Fibroblast of lung (primary cell): ENCODE measurements around the gene NRXN2. TPM values are rescaled to one million over a fixed set of nuclear protein-coding genes. Genes with fewer than 3 reads are reported as not detected.

Experiments
- DNase-seq, 2 donors: peaks; one replicate each; pipeline versions ENCODE4 v3.0.0 to v3.0.0-alpha.2; 2010; ENCODE audit warnings: low read depth in 2 of 2
- H2AFZ ChIP-seq: 2 replicates; pipeline ENCODE4 v1.5.1; 2012; ENCODE audit warnings: low read length, control low read depth, inconsistent platforms
- H3K27ac ChIP-seq: 2 replicates; pipeline ENCODE4 v1.5.1; 2011; ENCODE audit warnings: low read length, control low read depth; ENCODE audit not compliant: insufficient read depth
- H3K27me3 ChIP-seq: 2 replicates; pipeline ENCODE4 v1.5.1; 2011; ENCODE audit warnings: mild to moderate bottlenecking, low read length; ENCODE audit not compliant: control insufficient read depth, insufficient read depth
- H3K36me3 ChIP-seq: 2 replicates; pipeline ENCODE4 v1.5.1; 2011; ENCODE audit warnings: low read length; ENCODE audit not compliant: control insufficient read depth, insufficient read depth
- H3K4me1 ChIP-seq: 2 replicates; pipeline ENCODE4 v1.5.1; 2011; ENCODE audit warnings: low read length; ENCODE audit not compliant: control insufficient read depth, insufficient read depth; ENCODE audit errors: extremely low read depth
- H3K4me2 ChIP-seq: 2 replicates; pipeline ENCODE4 v1.5.1; 2011; ENCODE audit warnings: low read length, control low read depth; ENCODE audit not compliant: insufficient read depth; ENCODE audit errors: extremely low read depth
- H3K4me3 ChIP-seq, 4 experiments: fragments of 200-600 bp in 1 of 4; sonication (generic) in 1 of 4; replicated peaks in 1 of 4; 2 replicates each; pipeline ENCODE4 v1.5.1; 2011 to 2016; ENCODE audit warnings: low read length in 4 of 4, low read depth in 3 of 4, mild to moderate bottlenecking in 3 of 4, control low read depth in 2 of 4, inconsistent platforms in 1 of 4, mixed read lengths in 1 of 4; ENCODE audit not compliant: insufficient read depth in 1 of 4; ENCODE audit errors: control extremely low read depth in 1 of 4
- H3K79me2 ChIP-seq: 2 replicates; pipeline ENCODE4 v1.5.1; 2012; ENCODE audit warnings: mild to moderate bottlenecking, low read length, inconsistent platforms; ENCODE audit not compliant: control insufficient read depth, insufficient read depth
- H3K9ac ChIP-seq: 2 replicates; pipeline ENCODE4 v1.5.1; 2011; ENCODE audit warnings: mild to moderate bottlenecking, low read length, control low read depth; ENCODE audit not compliant: insufficient read depth
- H3K9me3 ChIP-seq: 2 replicates; pipeline ENCODE4 v1.5.1; 2012; ENCODE audit warnings: low read depth, low read length; ENCODE audit not compliant: control insufficient read depth, insufficient read depth
- H4K20me1 ChIP-seq: 2 replicates; pipeline ENCODE4 v1.5.1; 2011; ENCODE audit warnings: low read length; ENCODE audit not compliant: control insufficient read depth, insufficient read depth; ENCODE audit errors: extremely low read depth
- CTCF ChIP-seq, 2 donors: IDR thresholded peaks in 1 of 2; conservative IDR thresholded peaks in 1 of 2; 1 replicate in 1 of 2; 2 replicates in 1 of 2; pipeline ENCODE4 v1.5.1; 2011 to 2012; ENCODE audit warnings: low read length in 2 of 2, control low read depth in 1 of 2, inconsistent platforms in 1 of 2, low read depth in 1 of 2, mild to moderate bottlenecking in 1 of 2
- EZH2 ChIP-seq: IDR thresholded peaks from 2 replicates; pipeline ENCODE4 v1.5.1; 2012; ENCODE audit warnings: low read length, control low read depth, mild to moderate bottlenecking; ENCODE audit errors: missing control alignments
- polyA plus RNA-seq, 2 donors: library from polyadenylated mRNA; depleted of rRNA in 1 of 2; stranded (reverse) in 1 of 2; unstranded in 1 of 2; fragments of >200 nt; gene quantifications; 2 replicates each; pipeline ENCODE4 v1.2.1, GENCODE V29; 2011 to 2012; ENCODE audit warnings: missing spikeins in 1 of 2
- total RNA-seq: library from RNA; depleted of rRNA; stranded (reverse); fragments of >200 nt; gene quantifications from 2 replicates; pipeline ENCODE4 v1.2.1, GENCODE V29; 2014

Gene NRXN2
- total and polyA plus RNA-seq, 2 donors (not counting 1 experiment from before 2014, with no cell fraction given) = under 0.01 to 0.75 TPM

DNA sequence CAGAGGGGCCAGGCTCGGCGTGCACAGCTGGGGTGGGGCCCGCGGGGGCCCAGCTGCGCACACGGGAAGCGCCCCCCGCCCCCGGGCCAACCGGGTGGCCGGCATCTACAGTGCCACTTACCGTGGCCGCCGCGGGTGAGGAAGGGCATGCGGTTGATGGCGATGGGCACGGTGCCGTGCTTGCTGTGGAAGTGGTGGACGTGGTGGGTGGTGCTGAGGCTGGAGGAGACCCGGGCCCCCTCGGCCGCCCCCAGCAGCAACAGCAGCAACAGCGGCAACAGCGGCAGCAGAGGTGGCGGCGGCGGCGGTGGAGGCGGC lies 80.6 kb downstream of the NRXN2 start:
- Histone ChIP-seq H3K27me3 (peaks cover 48% of the 10 kb centered on the region), H3K9me3 (no peaks in the 10 kb centered on the region), H3K27ac (no peak overlapping the region), H3K9ac (no peak overlapping the region), H4K20me1 (no peaks in the 10 kb centered on the region), H3K79me2 (no peaks in the 10 kb centered on the region), H3K4me2 (no peak overlapping the region), H3K4me1 (no peaks in the 10 kb centered on the region), H2AFZ (no peak overlapping the region), H3K36me3 (no peaks in the 10 kb centered on the region), H3K4me3 (no peak overlapping the region)
- DNase-seq = no peak
- TF ChIP-seq EZH2 = peak; percentile 32
- TF ChIP-seq CTCF (conservative IDR thresholded peaks at IDR 0.05 in 1 of 2, IDR thresholded peaks at IDR 0.05 in 1 of 2; ENCODE audit: low read depth in 1 of 2, low read length in 2 of 2) = no peak

GRCh38 chr11:64641596-64642417 lies 81.2 kb downstream of the NRXN2 start:
- H3K4me1 ChIP-seq = no peaks in the 10 kb centered on the region
- no peak overlapping the region for H2AFZ ChIP-seq
- H3K36me3 ChIP-seq = no peaks in the 10 kb centered on the region
- no peak overlapping the region for H3K9ac ChIP-seq
- H3K79me2 ChIP-seq = no peaks in the 10 kb centered on the region
- peaks cover 48% of the 10 kb centered on the region for H3K27me3 ChIP-seq
- H3K4me2 ChIP-seq = no peak overlapping the region
- no peaks in the 10 kb centered on the region for H4K20me1 ChIP-seq
- DNase-seq = no peak
- TF ChIP-seq CTCF (conservative IDR thresholded peaks at IDR 0.05 in 1 of 2, IDR thresholded peaks at IDR 0.05 in 1 of 2; ENCODE audit: low read depth in 1 of 2, low read length in 2 of 2) (no peak), EZH2 (peak; percentile 96)
- H3K9me3 ChIP-seq = no peaks in the 10 kb centered on the region
- H3K27ac ChIP-seq = no peak overlapping the region
- H3K4me3 ChIP-seq = no peak overlapping the region

DNA sequence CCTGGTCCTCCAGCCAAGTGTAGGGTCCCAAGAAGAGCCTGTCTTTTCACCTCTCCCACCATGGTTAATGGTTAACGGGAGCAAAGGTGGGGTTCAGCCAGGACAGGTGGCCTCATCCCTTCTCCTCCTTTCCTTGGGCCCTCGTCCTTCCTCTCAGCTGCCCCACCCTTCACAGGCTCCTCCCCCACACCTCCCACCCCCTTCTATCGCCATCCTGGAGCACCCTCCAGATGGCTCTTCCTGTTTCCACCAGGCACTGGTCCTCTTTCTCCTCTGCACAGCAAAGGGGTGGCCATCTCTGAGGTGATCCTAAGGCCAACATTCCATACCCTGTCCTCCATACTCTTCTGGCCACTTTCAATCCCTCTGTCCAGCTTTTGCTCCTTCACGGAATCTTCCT lies 83.1 kb downstream of the NRXN2 start:
- Histone ChIP-seq H3K27ac (no peak overlapping the region), H2AFZ (no peak overlapping the region), H3K4me1 (no peaks in the 10 kb centered on the region), H3K4me3 (no peak overlapping the region), H3K36me3 (no peaks in the 10 kb centered on the region), H3K79me2 (no peaks in the 10 kb centered on the region), H3K9ac (no peak overlapping the region), H3K4me2 (no peak overlapping the region), H3K27me3 (peaks cover 43% of the 10 kb centered on the region), H4K20me1 (no peaks in the 10 kb centered on the region), H3K9me3 (no peaks in the 10 kb centered on the region)
- no peak for DNase-seq
- TF ChIP-seq CTCF (conservative IDR thresholded peaks at IDR 0.05 in 1 of 2, IDR thresholded peaks at IDR 0.05 in 1 of 2; ENCODE audit: low read depth in 1 of 2, low read length in 2 of 2) = no peak
- no peak for TF ChIP-seq EZH2
